CD4-positive, alpha-beta T cell (primary cell): Measurements from ENCODE around the gene NRXN3. TPM values are rescaled to one million over a fixed set of nuclear protein-coding genes. Genes with fewer than 3 reads are reported as not detected.

ENCODE experiments used
- ATAC-seq: fragments of 200-7000 bp; cut with Tn5 transposase; one replicate; pipeline ENCODE4 v1.10.0; 2022; ENCODE audit warnings: mild to moderate bottlenecking; ENCODE audit not compliant: poor library complexity
- CTCF ChIA-PET: fragments of 350-600 bp; sonication (Branson Sonifier 250); formaldehyde crosslinking; loops from one replicate; lab custom pipeline; 2021; ENCODE audit warnings: antibody characterized with exemption, inconsistent platforms; lab: Charles Lee
- POLR2A ChIA-PET: fragments of 350-600 bp; sonication (Branson Sonifier 250); formaldehyde crosslinking; loops from one replicate; lab custom pipeline; 2021; ENCODE audit warnings: antibody characterized with exemption, inconsistent platforms; lab: Charles Lee
- DNase-seq, 14 experiments: peaks; one replicate each; pipeline ENCODE4 v3.0.0-alpha.2; 2013 to 2020; ENCODE audit warnings: mixed read lengths in 2 of 14
- H3K27ac ChIP-seq, 2 donors: one replicate each; pipeline versions ENCODE4 v1.5.1 to v1.7.0; 2013; ENCODE audit warnings: low read length in 2 of 2, low read depth in 1 of 2, mild to moderate bottlenecking in 1 of 2
- H3K27me3 ChIP-seq, 2 experiments: 1 replicate in 1 of 2; 2 replicates in 1 of 2; pipeline versions ENCODE4 v1.6.1 to v1.7.0; 2013; ENCODE audit warnings: low read length in 2 of 2, control low read depth in 1 of 2, mild to moderate bottlenecking in 1 of 2, moderate library complexity in 1 of 2; ENCODE audit not compliant: insufficient read depth in 2 of 2, control insufficient read depth in 1 of 2
- H3K36me3 ChIP-seq: one replicate; pipeline ENCODE4 v1.6.1; 2013; ENCODE audit warnings: low read length, control low read depth; ENCODE audit not compliant: insufficient read depth
- H3K4me1 ChIP-seq: one replicate; pipeline ENCODE4 v1.6.1; 2013; ENCODE audit warnings: low read length, control low read depth; ENCODE audit not compliant: insufficient read depth
- H3K4me3 ChIP-seq: one replicate; pipeline ENCODE4 v1.5.1; 2013; ENCODE audit warnings: mild to moderate bottlenecking, low read length, moderate library complexity
- H3K9me3 ChIP-seq, 2 experiments: 1 replicate in 1 of 2; 2 replicates in 1 of 2; pipeline versions ENCODE4 v1.6.1 to v1.7.0; 2013; ENCODE audit warnings: low read length in 2 of 2, mild to moderate bottlenecking in 2 of 2, control low read depth in 1 of 2, moderate library complexity in 1 of 2; ENCODE audit not compliant: control insufficient read depth in 1 of 2, insufficient read depth in 1 of 2
- H3K27ac Mint-ChIP-seq: one replicate; pipeline ENCODE4 v1.8.0; 2020; ENCODE audit warnings: mixed read lengths
- H3K27me3 Mint-ChIP-seq: one replicate; pipeline ENCODE4 v1.8.0; 2021; ENCODE audit warnings: mixed read lengths
- H3K36me3 Mint-ChIP-seq: one replicate; pipeline ENCODE4 v1.8.0; 2021; ENCODE audit warnings: low read depth, mixed read lengths
- H3K4me1 Mint-ChIP-seq: one replicate; pipeline ENCODE4 v1.8.0; 2021; ENCODE audit warnings: low read depth, mixed read lengths
- H3K4me3 Mint-ChIP-seq: one replicate; pipeline ENCODE4 v1.8.0; 2020; ENCODE audit warnings: mild to moderate bottlenecking, mixed read lengths
- H3K9me3 Mint-ChIP-seq: one replicate; pipeline ENCODE4 v1.8.0; 2020; ENCODE audit warnings: mixed read lengths
- CTCF ChIP-seq: fragments of 200-600 bp; IDR thresholded peaks from one replicate; pipeline ENCODE4 v1.8.0; 2022; ENCODE audit warnings: antibody characterized with exemption, mild to moderate bottlenecking
- intact Hi-C, 2 experiments: fragments of 100-400 bp; cut with DNase I in 1 of 2; cut with micrococcal nuclease in 1 of 2; formaldehyde crosslinking; loops; one replicate each; pipeline versions ENCODE4 v1.15.1 to v1.9.0; 2023 to 2025; cut with DNase I, micrococcal nuclease
- total RNA-seq, 174 experiments: library from RNA in 2 of 174; stranded (reverse) in 2 of 174; gene quantifications; one replicate each; pipeline ENCODE4 v1.2.3 and lab custom pipeline; 2021 to 2026

The NRXN3 gene
- total RNA-seq, 2 experiments from 2014 or later = not detected

- Mint-ChIP-seq H3K4me3 (no peak overlapping the region), H3K36me3 (no peaks in the 10 kb centered on the region), H3K27ac (no peak overlapping the region), H3K4me1 (no peaks in the 10 kb centered on the region), H3K9me3 (no peaks in the 10 kb centered on the region), H3K27me3 (peaks cover 5% of the 10 kb centered on the region)
- ChIA-PET POLR2A (no interaction called here), CTCF (no interaction called here)
- Histone ChIP-seq H3K27ac (no peak overlapping the region), H3K36me3 (no peaks in the 10 kb centered on the region), H3K4me1 (no peaks in the 10 kb centered on the region), H3K9me3 (peaks cover 0 to 5% of the 10 kb centered on the region in 2 experiments), H3K4me3 (no peak overlapping the region), H3K27me3 (peaks cover 0 to 4% of the 10 kb centered on the region in 2 experiments)
- no peak for ATAC-seq
- intact Hi-C loops = loop anchor here in 1 of 2 experiments (10.0 kb wide), 1 partner anchor 1438 kb away; no protein-coding TSS in a partner anchor
- TF ChIP-seq CTCF = no peak
- DNase-seq = no peak
Measured at GRCh38 chr14:78592616-78593219, 422.5 kb downstream of the NRXN3 start.

- Mint-ChIP-seq H3K36me3 (no peaks in the 10 kb centered on the region), H3K27ac (no peak overlapping the region), H3K27me3 (peaks cover 17% of the 10 kb centered on the region), H3K9me3 (no peaks in the 10 kb centered on the region), H3K4me3 (no peak overlapping the region), H3K4me1 (no peaks in the 10 kb centered on the region)
- ATAC-seq (no peak), DNase-seq (no peak)
- Histone ChIP-seq H3K4me1 (no peaks in the 10 kb centered on the region), H3K9me3 (peaks cover 0 to 5% of the 10 kb centered on the region in 2 experiments), H3K4me3 (no peak overlapping the region), H3K27me3 (peaks cover 0 to 4% of the 10 kb centered on the region in 2 experiments), H3K27ac (no peak overlapping the region), H3K36me3 (no peaks in the 10 kb centered on the region)
- ChIA-PET POLR2A (no interaction called here), CTCF (no interaction called here)
- no peak for TF ChIP-seq CTCF
- intact Hi-C loops = loop anchor here in 1 of 2 experiments (10.0 kb wide), 1 partner anchor 1439 kb away; no protein-coding TSS in a partner anchor
Measured at GRCh38 chr14:78593949-78594348, 423.8 kb downstream of the NRXN3 start.

GRCh38 chr14:78595797-78596196 is 425.6 kb downstream of the NRXN3 start:
- H3K36me3 Mint-ChIP-seq = no peaks in the 10 kb centered on the region
- no peaks in the 10 kb centered on the region for H3K9me3 Mint-ChIP-seq
- intact Hi-C loops = loop anchor here (5.0 to 10.0 kb wide), 2 partner anchors 1293 to 1441 kb away; no protein-coding TSS in a partner anchor
- CTCF ChIA-PET = no interaction called here
- H3K4me3 ChIP-seq = no peak overlapping the region
- no peaks in the 10 kb centered on the region for H3K36me3 ChIP-seq
- no peak overlapping the region for H3K27ac Mint-ChIP-seq
- no peaks in the 10 kb centered on the region for H3K4me1 ChIP-seq
- peaks cover 26% of the 10 kb centered on the region for H3K27me3 Mint-ChIP-seq
- H3K4me3 Mint-ChIP-seq = no peak overlapping the region
- TF ChIP-seq CTCF = no peak
- H3K4me1 Mint-ChIP-seq = no peaks in the 10 kb centered on the region
- peaks cover 0 to 5% of the 10 kb centered on the region in 2 experiments for H3K9me3 ChIP-seq
- peaks cover 0 to 4% of the 10 kb centered on the region in 2 experiments for H3K27me3 ChIP-seq
- no peak for ATAC-seq
- POLR2A ChIA-PET = no interaction called here
- H3K27ac ChIP-seq = no peak overlapping the region
- DNase-seq = no peak
